Caco-2 (cell line): ENCODE results near the gene RBFA. TPM values are rescaled to one million over a fixed set of nuclear protein-coding genes. Genes with fewer than 3 reads are reported as not detected.

Experiments used
- BruUV-seq: library from RNA; stranded (reverse); fragments of 400-500 nt; replicated peaks from 2 replicates; lab custom pipeline; 2021; lab: Mats Ljungman, UMichigan
- CTCF ChIA-PET: fragments of 300-600 bp; sonication (Branson Sonifier 250); formaldehyde crosslinking; loops from one replicate; lab custom pipeline; 2022; ENCODE audit warnings: antibody characterized with exemption; lab: Charles Lee
- POLR2A ChIA-PET: fragments of 300-600 bp; sonication (Branson Sonifier 250); formaldehyde crosslinking; loops from one replicate; lab custom pipeline; 2022; ENCODE audit warnings: antibody characterized with exemption; lab: Charles Lee
- DNase-seq, 2 experiments: peaks; one replicate each; pipeline versions ENCODE4 v3.0.0 to v3.0.0-alpha.2; 2020 to 2022
- H3K27me3 ChIP-seq: replicated peaks from 2 replicates; pipeline ENCODE4 v1.6.0; 2011; ENCODE audit warnings: low read length; ENCODE audit not compliant: control insufficient read depth, insufficient read depth
- H3K36me3 ChIP-seq: 2 replicates; pipeline ENCODE4 v1.5.1; 2011; ENCODE audit warnings: low read length; ENCODE audit not compliant: control insufficient read depth, insufficient read depth
- H3K4me1 ChIP-seq: fragments of 250-450 bp; sonication (Bioruptor Pico); 2 replicates; pipeline ENCODE4 v1.5.1; 2020; ENCODE audit warnings: mild to moderate bottlenecking
- H3K4me3 ChIP-seq: 2 replicates; pipeline ENCODE4 v1.5.1; 2011; ENCODE audit warnings: low read depth, mild to moderate bottlenecking, control low read depth, low read length
- H3K9me3 ChIP-seq: fragments of 250-450 bp; sonication (Bioruptor Pico); 2 replicates; pipeline ENCODE4 v1.5.1; 2020; ENCODE audit warnings: mild to moderate bottlenecking, moderate library complexity
- H3K27ac Mint-ChIP-seq: one replicate; pipeline ENCODE4 v1.8.0; 2022; ENCODE audit warnings: mixed read lengths; ENCODE audit not compliant: unreplicated experiment
- H3K27me3 Mint-ChIP-seq: one replicate; pipeline ENCODE4 v1.8.0; 2022; ENCODE audit warnings: mixed read lengths; ENCODE audit not compliant: insufficient read depth, unreplicated experiment
- H3K36me3 Mint-ChIP-seq: one replicate; pipeline ENCODE4 v1.8.0; 2022; ENCODE audit warnings: mild to moderate bottlenecking, mixed read lengths; ENCODE audit not compliant: insufficient read depth, unreplicated experiment
- H3K4me1 Mint-ChIP-seq: one replicate; pipeline ENCODE4 v1.8.0; 2022; ENCODE audit warnings: low read depth, mixed read lengths; ENCODE audit not compliant: unreplicated experiment
- H3K4me3 Mint-ChIP-seq: one replicate; pipeline ENCODE4 v1.8.0; 2022; ENCODE audit warnings: mild to moderate bottlenecking, moderate library complexity, mixed read lengths; ENCODE audit not compliant: unreplicated experiment
- H3K9me3 Mint-ChIP-seq: one replicate; pipeline ENCODE4 v1.8.0; 2022; ENCODE audit warnings: mixed read lengths; ENCODE audit not compliant: unreplicated experiment
- intact Hi-C: fragments of 100-400 bp; cut with micrococcal nuclease; formaldehyde crosslinking; loops from one replicate; pipeline ENCODE4 v1.10.0; 2022; ENCODE audit not compliant: unreplicated experiment
- total RNA-seq: library from RNA; stranded (reverse); gene quantifications from 2 replicates; pipeline ENCODE4 v1.2.3, GENCODE V29; 2022
- TF ChIP-seq, protein P1 (sequence below), 2 experiments: fragments of 200-600 bp in 1 of 2; IDR thresholded peaks; 1 replicate in 1 of 2; 2 replicates in 1 of 2; pipeline versions ENCODE4 v1.5.1 to v1.8.0; 2011 to 2022; ENCODE audit warnings: antibody characterized with exemption in 1 of 2, control low read depth in 1 of 2, inconsistent platforms in 1 of 2, low read depth in 1 of 2, low read length in 1 of 2, mild to moderate bottlenecking in 1 of 2, moderate library complexity in 1 of 2; ENCODE audit not compliant: insufficient read depth in 1 of 2, severe bottlenecking in 1 of 2, unreplicated experiment in 1 of 2

The RBFA gene
- total RNA-seq, 1 experiment from 2014 or later: 19.2 TPM

DNA sequence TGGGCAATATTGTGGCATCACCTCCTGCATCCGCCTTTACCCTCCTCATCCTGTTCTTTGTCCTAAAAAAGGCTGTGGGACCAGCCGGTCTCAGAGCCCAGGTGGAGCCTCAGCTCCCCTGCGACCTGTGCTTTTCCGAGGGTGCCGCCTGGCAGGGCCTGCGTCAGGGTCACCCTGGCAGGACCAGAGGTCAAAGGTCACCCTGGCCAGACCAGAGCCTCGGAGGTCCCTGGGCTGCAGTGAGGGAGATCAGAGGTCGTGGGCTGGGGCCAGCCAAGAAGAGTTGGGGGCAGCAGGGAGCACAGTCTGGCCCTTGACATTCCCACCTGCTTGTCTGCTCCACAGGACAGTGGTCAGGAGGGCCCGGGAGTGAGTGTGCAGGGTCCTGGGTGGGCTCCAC is 31.5 kb downstream of the RBFA start:
- no peak overlapping the region for H3K4me3 Mint-ChIP-seq
- TF ChIP-seq, protein P1, sequence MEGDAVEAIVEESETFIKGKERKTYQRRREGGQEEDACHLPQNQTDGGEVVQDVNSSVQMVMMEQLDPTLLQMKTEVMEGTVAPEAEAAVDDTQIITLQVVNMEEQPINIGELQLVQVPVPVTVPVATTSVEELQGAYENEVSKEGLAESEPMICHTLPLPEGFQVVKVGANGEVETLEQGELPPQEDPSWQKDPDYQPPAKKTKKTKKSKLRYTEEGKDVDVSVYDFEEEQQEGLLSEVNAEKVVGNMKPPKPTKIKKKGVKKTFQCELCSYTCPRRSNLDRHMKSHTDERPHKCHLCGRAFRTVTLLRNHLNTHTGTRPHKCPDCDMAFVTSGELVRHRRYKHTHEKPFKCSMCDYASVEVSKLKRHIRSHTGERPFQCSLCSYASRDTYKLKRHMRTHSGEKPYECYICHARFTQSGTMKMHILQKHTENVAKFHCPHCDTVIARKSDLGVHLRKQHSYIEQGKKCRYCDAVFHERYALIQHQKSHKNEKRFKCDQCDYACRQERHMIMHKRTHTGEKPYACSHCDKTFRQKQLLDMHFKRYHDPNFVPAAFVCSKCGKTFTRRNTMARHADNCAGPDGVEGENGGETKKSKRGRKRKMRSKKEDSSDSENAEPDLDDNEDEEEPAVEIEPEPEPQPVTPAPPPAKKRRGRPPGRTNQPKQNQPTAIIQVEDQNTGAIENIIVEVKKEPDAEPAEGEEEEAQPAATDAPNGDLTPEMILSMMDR (IDR thresholded peaks at IDR 0.05; ENCODE audit: insufficient read depth in 1 of 2, low read depth in 1 of 2, low read length in 1 of 2, severe bottlenecking in 1 of 2, unreplicated experiment in 1 of 2): no peak
- CTCF ChIA-PET: no interaction called here

DNA sequence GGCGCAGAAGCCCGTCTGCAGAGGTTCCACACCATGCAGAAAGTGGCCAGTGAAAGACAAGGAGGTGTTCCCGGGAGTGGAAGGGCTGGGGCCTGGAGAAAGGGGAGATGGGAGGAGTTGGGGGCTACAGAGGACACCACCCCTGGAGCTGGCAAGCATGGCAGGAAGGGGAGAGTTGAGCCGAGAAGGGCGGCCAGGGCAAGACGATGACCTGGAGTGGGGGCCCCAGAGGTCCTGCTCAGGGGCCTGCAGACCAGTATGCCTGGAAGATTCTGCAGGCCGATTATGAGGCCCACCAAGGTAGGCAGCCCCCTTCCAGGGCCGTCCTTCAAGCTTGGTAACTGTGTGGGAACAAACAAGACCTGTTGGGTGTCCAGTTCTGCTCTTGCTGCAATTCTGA is 33.1 kb downstream of the RBFA start:
- POLR2A ChIA-PET: no interaction called here
- Histone ChIP-seq H3K36me3 (no peaks in the 10 kb centered on the region), H3K4me3 (no peak overlapping the region), H3K27me3 (no peaks in the 10 kb centered on the region), H3K9me3 (no peaks in the 10 kb centered on the region), H3K4me1 (no peaks in the 10 kb centered on the region)
- Mint-ChIP-seq H3K36me3 (no peaks in the 10 kb centered on the region), H3K9me3 (no peaks in the 10 kb centered on the region), H3K4me3 (no peak overlapping the region), H3K27ac (no peak overlapping the region), H3K27me3 (no peaks in the 10 kb centered on the region), H3K4me1 (no peaks in the 10 kb centered on the region)
- CTCF ChIA-PET: no interaction called here
- TF ChIP-seq, protein P1 (IDR thresholded peaks at IDR 0.05; ENCODE audit: insufficient read depth in 1 of 2, low read depth in 1 of 2, low read length in 1 of 2, severe bottlenecking in 1 of 2, unreplicated experiment in 1 of 2): no peak
- intact Hi-C loops: no loop called here
- no TSS peak for BruUV-seq
- no peak for DNase-seq

More for the DNA sequence above, 31.5 kb downstream of the RBFA start:
- no peaks in the 10 kb centered on the region for H3K9me3 Mint-ChIP-seq
- H3K36me3 Mint-ChIP-seq: no peaks in the 10 kb centered on the region
- no peaks in the 10 kb centered on the region for H3K9me3 ChIP-seq
- H3K4me1 ChIP-seq: no peaks in the 10 kb centered on the region
- H3K27ac Mint-ChIP-seq: no peak overlapping the region
- H3K27me3 ChIP-seq: no peaks in the 10 kb centered on the region
- POLR2A ChIA-PET: no interaction called here
- H3K4me1 Mint-ChIP-seq: no peaks in the 10 kb centered on the region
- no peaks in the 10 kb centered on the region for H3K27me3 Mint-ChIP-seq
- intact Hi-C loops: no loop called here
- H3K36me3 ChIP-seq: no peaks in the 10 kb centered on the region
- DNase-seq: no peak
- BruUV-seq: no TSS peak
- H3K4me3 ChIP-seq: no peak overlapping the region

DNA sequence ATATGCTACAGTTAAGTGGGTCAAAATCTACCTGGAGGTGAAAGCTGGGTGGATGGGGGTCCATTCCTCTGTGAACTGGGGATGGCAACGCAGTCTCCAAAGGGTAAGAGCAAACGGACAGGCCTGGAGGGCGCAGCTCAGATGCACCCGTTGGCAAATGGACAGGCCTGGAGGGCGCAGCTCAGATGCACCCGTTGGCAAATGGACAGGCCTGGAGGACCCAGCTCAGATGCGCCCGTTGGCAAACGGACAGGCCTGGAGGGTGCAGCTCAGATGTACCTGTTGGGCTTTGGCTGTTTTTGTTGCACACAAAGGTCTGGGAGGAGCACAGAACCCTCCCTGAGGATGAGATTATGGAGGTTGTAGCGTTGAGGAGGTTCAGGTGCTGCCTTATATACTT is 33.7 kb downstream of the RBFA start:
- H3K27ac Mint-ChIP-seq: no peak overlapping the region
- H3K27me3 Mint-ChIP-seq: no peaks in the 10 kb centered on the region
- no peaks in the 10 kb centered on the region for H3K4me1 Mint-ChIP-seq
- Histone ChIP-seq H3K9me3 (no peaks in the 10 kb centered on the region), H3K4me3 (no peak overlapping the region), H3K27me3 (no peaks in the 10 kb centered on the region), H3K36me3 (no peaks in the 10 kb centered on the region), H3K4me1 (no peaks in the 10 kb centered on the region)
- no TSS peak for BruUV-seq
- TF ChIP-seq, protein P1 (IDR thresholded peaks at IDR 0.05; ENCODE audit: insufficient read depth in 1 of 2, low read depth in 1 of 2, low read length in 1 of 2, severe bottlenecking in 1 of 2, unreplicated experiment in 1 of 2): no peak
- CTCF ChIA-PET: no interaction called here
- H3K9me3 Mint-ChIP-seq: no peaks in the 10 kb centered on the region
- POLR2A ChIA-PET: no interaction called here
- intact Hi-C loops: no loop called here
- no peak overlapping the region for H3K4me3 Mint-ChIP-seq
- DNase-seq: no peak
- H3K36me3 Mint-ChIP-seq: no peaks in the 10 kb centered on the region
